Activated T-helper 17 cell treated with anti-CD3 and anti-CD28 coated beads, Interleukin-2, amount 50 U/mL, for 72 hours (primary cell): ENCODE data around the gene TRABD2B. TPM values are rescaled to one million over a fixed set of nuclear protein-coding genes. Genes with fewer than 3 reads are reported as not detected.

Experiments used
- ATAC-seq: fragments of 150-1000 bp; cut with Tn5 transposase; replicated peaks from 2 replicates; pipeline ENCODE4 v1.10.0; 2021; ENCODE audit warnings: mild to moderate bottlenecking, moderate library complexity
- H3K27ac Mint-ChIP-seq: one replicate; pipeline ENCODE4 v1.8.0; 2022; ENCODE audit warnings: mixed read lengths
- H3K27me3 Mint-ChIP-seq: one replicate; pipeline ENCODE4 v1.8.0; 2022; ENCODE audit warnings: mixed read lengths
- H3K36me3 Mint-ChIP-seq: one replicate; pipeline ENCODE4 v1.8.0; 2022; ENCODE audit warnings: low read depth, mild to moderate bottlenecking, mixed read lengths
- H3K4me1 Mint-ChIP-seq: one replicate; pipeline ENCODE4 v1.8.0; 2022; ENCODE audit warnings: mixed read lengths
- H3K4me3 Mint-ChIP-seq: one replicate; pipeline ENCODE4 v1.8.0; 2022; ENCODE audit warnings: mild to moderate bottlenecking, mixed read lengths
- H3K9me3 Mint-ChIP-seq: one replicate; pipeline ENCODE4 v1.8.0; 2022; ENCODE audit warnings: mixed read lengths
- total RNA-seq, 2 donors: library from RNA; stranded (reverse); gene quantifications; one replicate each; pipeline ENCODE4 v1.2.3, GENCODE V29; 2022

TRABD2B gene
- total RNA-seq, 2 donors from 2014 or later = not detected

- Mint-ChIP-seq H3K4me1 (no peaks in the 10 kb centered on the region), H3K27me3 (no peaks in the 10 kb centered on the region), H3K27ac (no peak overlapping the region), H3K4me3 (no peak overlapping the region), H3K9me3 (no peaks in the 10 kb centered on the region), H3K36me3 (no peaks in the 10 kb centered on the region)
- no peak for ATAC-seq
Measured at GRCh38 chr1:48028218-48029069, 31.3 kb upstream of the TRABD2B start.

DNA sequence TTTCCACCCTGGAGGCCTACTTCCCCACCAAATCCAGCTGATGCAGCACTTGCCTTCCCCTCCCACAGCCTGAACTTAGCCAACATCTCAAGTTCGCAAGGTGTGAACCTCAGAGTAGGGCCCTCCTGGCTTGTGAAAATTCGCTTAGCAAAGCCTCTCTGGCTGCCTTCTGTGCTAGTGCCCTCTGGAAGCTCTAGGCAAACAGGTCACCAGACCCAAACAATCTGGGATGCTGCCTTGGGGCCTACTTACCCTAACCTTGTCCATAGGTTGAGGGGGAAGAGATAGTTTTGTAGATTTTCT, 30.3 kb upstream of the TRABD2B start:
- Mint-ChIP-seq H3K36me3 (no peaks in the 10 kb centered on the region), H3K27ac (no peak overlapping the region), H3K27me3 (no peaks in the 10 kb centered on the region), H3K4me3 (no peak overlapping the region), H3K9me3 (no peaks in the 10 kb centered on the region), H3K4me1 (no peaks in the 10 kb centered on the region)
- ATAC-seq = no peak

DNA sequence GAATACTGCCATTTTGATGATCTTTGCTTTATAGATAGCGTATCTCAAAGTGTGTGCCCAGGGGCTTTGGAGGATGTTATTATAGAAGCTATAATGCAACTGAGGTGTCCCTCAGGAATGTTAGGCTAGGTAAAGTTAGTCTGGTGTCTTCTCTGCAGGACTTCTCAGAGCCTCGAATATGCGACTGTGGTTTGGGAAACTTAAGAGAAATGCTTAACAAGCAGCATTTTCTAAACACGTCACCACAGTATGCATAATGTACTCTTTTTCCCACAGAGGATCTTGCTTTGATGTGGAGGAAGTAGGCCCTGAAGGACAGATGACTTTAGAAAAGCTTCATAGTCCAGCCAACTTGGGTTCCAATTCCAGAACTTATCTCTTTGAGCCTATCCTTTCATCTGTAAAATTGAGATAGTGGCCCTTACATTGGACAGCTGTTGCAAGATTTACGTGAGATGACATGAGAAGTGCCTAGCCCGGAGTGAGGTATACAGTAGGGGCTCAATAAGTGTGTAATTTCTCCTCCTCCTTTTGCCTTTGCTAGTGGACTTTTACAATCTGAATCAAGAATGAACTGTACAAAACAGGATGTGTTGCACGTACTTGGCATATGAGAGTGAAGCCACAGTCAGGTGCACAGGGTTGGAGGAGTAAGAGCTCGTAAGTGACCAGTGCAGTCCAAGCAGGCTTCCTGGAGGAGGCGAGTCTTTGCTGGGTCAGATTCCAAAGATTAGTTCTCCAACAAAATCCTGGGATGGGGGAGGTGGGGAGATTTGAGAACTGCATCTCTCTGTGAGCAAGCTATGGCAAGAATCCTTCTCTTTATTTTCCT, 29.7 kb upstream of the TRABD2B start:
- Mint-ChIP-seq H3K36me3 (no peaks in the 10 kb centered on the region), H3K27me3 (peaks cover 5% of the 10 kb centered on the region), H3K9me3 (no peaks in the 10 kb centered on the region), H3K4me1 (no peaks in the 10 kb centered on the region), H3K27ac (no peak overlapping the region), H3K4me3 (no peak overlapping the region)
- no peak for ATAC-seq

DNA sequence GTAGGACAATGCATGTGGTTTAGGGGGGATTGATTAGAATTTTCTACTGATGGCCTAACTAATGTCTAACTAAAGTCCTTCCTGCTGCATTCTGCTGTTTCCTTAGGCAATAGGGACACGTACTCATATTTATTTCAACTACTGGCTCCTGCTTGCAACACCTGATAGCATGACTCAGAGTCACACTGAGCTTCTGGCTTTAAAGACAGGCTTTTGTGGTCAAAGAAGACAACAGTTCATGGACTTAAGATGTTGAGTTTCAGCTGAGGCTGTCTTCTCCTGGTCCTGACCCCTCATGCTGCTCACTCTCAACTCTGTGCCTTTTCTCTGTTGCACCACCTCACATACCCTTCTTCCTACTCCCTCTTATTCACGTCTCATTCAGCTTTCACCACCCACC, 29.1 kb upstream of the TRABD2B start:
- no peak for ATAC-seq
- Mint-ChIP-seq H3K36me3 (no peaks in the 10 kb centered on the region), H3K4me1 (no peaks in the 10 kb centered on the region), H3K4me3 (no peak overlapping the region), H3K9me3 (no peaks in the 10 kb centered on the region), H3K27me3 (peaks cover 9% of the 10 kb centered on the region), H3K27ac (no peak overlapping the region)

DNA sequence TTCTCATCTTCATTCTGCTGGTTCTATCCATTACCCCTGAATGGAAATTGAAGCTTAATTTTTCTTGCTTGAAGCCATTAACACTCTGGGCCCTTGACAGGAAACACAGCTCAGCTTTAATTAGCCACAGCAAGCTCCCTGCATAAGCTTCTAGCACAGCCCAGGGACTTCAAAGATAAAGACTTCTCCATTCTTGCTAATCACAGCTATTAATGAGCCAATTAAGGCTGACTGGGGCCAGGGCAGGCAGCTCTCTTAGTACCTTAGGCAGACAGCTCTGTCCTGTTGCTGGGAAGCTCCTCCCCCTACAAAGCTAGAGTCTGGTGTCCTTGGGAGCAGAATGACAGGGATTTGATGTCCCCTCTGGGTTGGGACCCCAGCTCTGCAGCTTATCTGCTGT, 27.9 kb upstream of the TRABD2B start:
- Mint-ChIP-seq H3K27ac (no peak overlapping the region), H3K4me3 (no peak overlapping the region), H3K4me1 (no peaks in the 10 kb centered on the region), H3K9me3 (no peaks in the 10 kb centered on the region), H3K36me3 (no peaks in the 10 kb centered on the region), H3K27me3 (peaks cover 12% of the 10 kb centered on the region)
- no peak for ATAC-seq

DNA sequence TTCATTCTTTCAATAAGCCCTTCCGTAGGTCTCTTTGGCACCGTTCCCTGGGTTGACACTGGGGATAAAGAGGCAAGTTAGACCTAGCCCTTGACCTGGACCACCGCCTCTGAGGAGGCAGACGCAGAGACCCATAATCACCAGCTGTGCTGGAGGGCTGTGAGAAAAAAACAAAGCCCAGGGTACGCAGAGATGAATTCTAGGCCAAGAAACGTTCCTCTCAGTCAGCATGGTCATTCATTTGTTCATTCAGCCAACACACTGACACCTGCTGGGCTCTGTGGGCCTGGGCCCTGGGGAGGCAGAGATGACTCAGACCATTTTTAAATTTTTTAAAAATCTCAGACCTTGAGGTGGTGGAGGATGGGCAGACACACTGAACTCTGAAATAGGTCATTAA, 26.3 kb upstream of the TRABD2B start:
- no peaks in the 10 kb centered on the region for H3K4me1 Mint-ChIP-seq
- no peaks in the 10 kb centered on the region for H3K9me3 Mint-ChIP-seq
- peaks cover 20% of the 10 kb centered on the region for H3K27me3 Mint-ChIP-seq
- H3K36me3 Mint-ChIP-seq = no peaks in the 10 kb centered on the region
- H3K4me3 Mint-ChIP-seq = no peak overlapping the region
- no peak for ATAC-seq
- H3K27ac Mint-ChIP-seq = no peak overlapping the region

- ATAC-seq = no peak
- Mint-ChIP-seq H3K9me3 (no peaks in the 10 kb centered on the region), H3K4me1 (no peaks in the 10 kb centered on the region), H3K36me3 (no peaks in the 10 kb centered on the region), H3K4me3 (no peak overlapping the region), H3K27me3 (peaks cover 25% of the 10 kb centered on the region), H3K27ac (no peak overlapping the region)
Measured at GRCh38 chr1:48022306-48022705, 25.1 kb upstream of the TRABD2B start.

DNA sequence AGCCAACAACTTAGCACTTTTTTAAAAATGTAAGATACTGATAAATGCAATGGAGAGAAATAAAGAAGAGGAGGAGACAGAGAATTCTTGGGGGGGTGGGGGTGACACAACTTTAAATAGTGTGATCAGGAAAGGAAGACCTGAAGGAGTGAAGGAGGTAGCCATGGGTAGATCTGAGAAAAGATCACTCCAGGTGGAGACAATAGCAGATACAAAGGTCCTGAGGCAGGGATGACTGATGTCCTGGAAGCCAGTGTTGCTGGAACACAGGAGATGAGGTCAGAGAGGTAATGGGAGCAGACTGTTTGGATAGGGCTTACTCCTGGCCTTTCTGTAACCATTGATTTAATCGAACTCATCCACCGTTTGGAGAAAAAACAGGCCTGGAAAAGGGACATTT, 24.6 kb upstream of the TRABD2B start:
- H3K9me3 Mint-ChIP-seq = no peaks in the 10 kb centered on the region
- no peaks in the 10 kb centered on the region for H3K36me3 Mint-ChIP-seq
- H3K27me3 Mint-ChIP-seq = peaks cover 28% of the 10 kb centered on the region
- H3K4me1 Mint-ChIP-seq = no peaks in the 10 kb centered on the region
- no peak for ATAC-seq
- no peak overlapping the region for H3K4me3 Mint-ChIP-seq
- H3K27ac Mint-ChIP-seq = no peak overlapping the region

DNA sequence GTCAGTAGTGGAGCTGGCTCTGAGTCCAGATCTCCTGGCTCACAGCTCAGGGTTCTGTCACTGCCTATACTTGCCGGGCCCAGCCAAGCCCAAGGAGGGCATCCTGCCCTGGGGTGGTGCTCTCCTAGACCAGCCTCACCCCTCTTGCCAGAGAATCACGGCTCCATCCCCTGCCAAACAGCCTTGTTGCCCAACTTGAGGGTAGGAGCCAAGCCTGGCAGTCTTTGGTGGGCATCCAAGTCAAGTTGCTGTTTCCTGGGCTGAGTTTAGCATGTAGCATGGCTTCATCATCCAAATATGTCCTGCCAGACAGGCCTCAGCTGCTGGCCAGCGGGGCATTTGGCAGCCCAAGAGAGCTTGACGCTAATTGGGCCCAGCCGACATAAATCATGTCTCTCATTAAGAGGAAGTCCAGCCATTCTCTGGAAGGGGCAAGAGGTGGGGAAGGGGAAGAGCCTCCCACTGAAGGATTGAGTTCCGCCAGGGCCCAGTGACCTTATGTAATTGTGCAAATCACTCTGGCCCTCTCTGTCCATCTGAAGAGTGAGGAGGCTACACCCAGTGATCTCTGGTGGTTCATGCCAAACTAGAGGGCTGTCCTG, 22.6 kb upstream of the TRABD2B start:
- no peak for ATAC-seq
- Mint-ChIP-seq H3K27me3 (peaks cover 41% of the 10 kb centered on the region), H3K4me1 (no peaks in the 10 kb centered on the region), H3K4me3 (no peak overlapping the region), H3K36me3 (no peaks in the 10 kb centered on the region), H3K9me3 (no peaks in the 10 kb centered on the region), H3K27ac (no peak overlapping the region)

DNA sequence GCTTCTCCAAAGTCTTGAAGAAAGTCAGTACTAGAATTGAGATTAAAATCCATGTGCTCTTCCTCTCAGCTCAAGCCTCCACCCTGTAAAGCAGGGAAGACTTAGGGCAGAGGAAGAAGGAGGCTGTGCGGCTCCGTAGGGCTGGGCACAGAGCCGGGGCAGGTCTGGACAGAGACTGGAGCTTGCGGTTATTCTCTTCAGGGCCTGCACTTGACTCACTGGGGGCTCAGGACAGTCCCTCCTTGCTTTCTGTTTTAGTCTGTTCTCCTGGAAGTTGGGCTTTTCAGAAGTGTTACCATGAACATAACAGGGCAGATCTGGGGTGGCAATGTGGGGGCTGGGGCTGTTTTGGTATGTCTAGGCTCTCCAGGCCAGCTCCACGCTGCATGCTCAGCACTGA, 21.6 kb upstream of the TRABD2B start:
- no peaks in the 10 kb centered on the region for H3K9me3 Mint-ChIP-seq
- no peak overlapping the region for H3K27ac Mint-ChIP-seq
- no peak for ATAC-seq

DNA sequence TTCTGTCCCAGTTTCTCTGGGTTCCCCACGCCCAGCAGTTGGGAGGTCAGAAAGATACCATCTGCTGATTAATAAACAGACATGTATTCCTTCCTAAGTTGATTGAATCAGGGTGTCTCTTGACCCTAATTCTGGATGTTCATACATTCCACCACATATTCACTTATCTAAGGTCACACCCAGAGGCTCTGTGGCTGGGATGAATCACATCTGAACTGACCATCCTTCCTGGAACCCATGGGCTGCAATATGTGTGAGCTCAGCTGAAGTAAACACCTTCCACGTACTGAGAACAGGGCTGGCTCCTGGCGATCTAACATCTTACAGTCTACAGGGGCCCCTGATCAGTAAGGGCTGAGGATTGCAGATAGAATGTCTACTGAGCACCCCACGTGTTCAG, 20.5 kb upstream of the TRABD2B start:
- Mint-ChIP-seq H3K27me3 (peaks cover 56% of the 10 kb centered on the region), H3K4me1 (no peaks in the 10 kb centered on the region), H3K9me3 (no peaks in the 10 kb centered on the region), H3K4me3 (no peak overlapping the region), H3K36me3 (no peaks in the 10 kb centered on the region), H3K27ac (no peak overlapping the region)
- no peak for ATAC-seq

More for the DNA sequence above, 21.6 kb upstream of the TRABD2B start:
- Mint-ChIP-seq H3K36me3 (no peaks in the 10 kb centered on the region), H3K4me1 (no peaks in the 10 kb centered on the region), H3K27me3 (peaks cover 50% of the 10 kb centered on the region), H3K4me3 (no peak overlapping the region)

- ATAC-seq = no peak
- H3K27ac Mint-ChIP-seq = no peak overlapping the region
- no peaks in the 10 kb centered on the region for H3K36me3 Mint-ChIP-seq
- peaks cover 47% of the 10 kb centered on the region for H3K27me3 Mint-ChIP-seq
- no peaks in the 10 kb centered on the region for H3K4me1 Mint-ChIP-seq
- H3K9me3 Mint-ChIP-seq = no peaks in the 10 kb centered on the region
- no peak overlapping the region for H3K4me3 Mint-ChIP-seq
Measured at GRCh38 chr1:48016515-48016914, 19.3 kb upstream of the TRABD2B start.

DNA sequence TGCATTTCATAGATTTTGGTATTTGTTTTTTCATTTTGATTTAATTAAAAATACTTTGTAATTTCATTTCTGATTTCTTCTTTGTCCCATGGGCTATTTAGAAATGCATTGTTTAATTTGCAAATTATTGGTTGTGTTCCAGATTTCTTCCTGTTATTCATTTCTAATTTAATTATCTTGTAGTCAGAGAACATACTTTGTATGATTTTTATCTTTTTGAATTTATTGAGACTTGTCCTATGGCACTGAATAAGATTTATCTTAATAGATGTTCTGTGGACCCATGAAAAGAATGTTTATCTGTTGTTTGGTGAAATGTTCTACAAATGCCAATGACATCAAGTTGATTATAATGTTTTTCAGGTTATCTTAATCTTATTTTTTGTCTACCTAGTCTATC, 16.1 kb upstream of the TRABD2B start:
- Mint-ChIP-seq H3K9me3 (no peaks in the 10 kb centered on the region), H3K4me3 (no peak overlapping the region), H3K27ac (no peak overlapping the region), H3K36me3 (no peaks in the 10 kb centered on the region), H3K4me1 (no peaks in the 10 kb centered on the region), H3K27me3 (peaks cover 39% of the 10 kb centered on the region)
- ATAC-seq = no peak

GRCh38 chr1:48007047-48007446, 9.9 kb upstream of the TRABD2B start:
- Mint-ChIP-seq H3K27ac (no peak overlapping the region), H3K27me3 (peaks cover 8% of the 10 kb centered on the region), H3K4me1 (no peaks in the 10 kb centered on the region), H3K9me3 (no peaks in the 10 kb centered on the region), H3K4me3 (no peak overlapping the region), H3K36me3 (no peaks in the 10 kb centered on the region)
- ATAC-seq = no peak

DNA sequence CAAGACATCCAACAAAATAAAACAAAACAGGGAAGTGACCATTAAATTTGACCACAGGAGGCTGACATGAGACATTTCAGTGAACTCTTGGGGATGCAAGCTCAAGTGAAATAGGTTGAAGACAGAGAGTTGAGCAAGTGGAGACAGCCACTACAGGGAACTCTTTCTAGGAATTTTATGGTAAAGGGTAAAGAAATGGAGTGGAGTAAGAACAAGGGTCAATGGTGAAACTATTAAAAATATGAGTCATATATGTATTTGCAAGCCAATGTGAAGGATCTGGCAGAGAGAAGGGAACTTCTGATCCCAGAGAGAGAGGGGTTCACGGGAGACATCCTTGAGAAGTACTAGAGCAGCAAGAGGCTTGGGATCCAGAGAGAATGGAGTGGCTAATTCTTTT, 9.1 kb upstream of the TRABD2B start:
- ATAC-seq = no peak
- Mint-ChIP-seq H3K27ac (no peak overlapping the region), H3K27me3 (peaks cover 6% of the 10 kb centered on the region), H3K4me1 (no peaks in the 10 kb centered on the region), H3K4me3 (no peak overlapping the region), H3K36me3 (no peaks in the 10 kb centered on the region), H3K9me3 (no peaks in the 10 kb centered on the region)
